ENCODE results near the gene ASIC2.

Gene ASIC2

DNA sequence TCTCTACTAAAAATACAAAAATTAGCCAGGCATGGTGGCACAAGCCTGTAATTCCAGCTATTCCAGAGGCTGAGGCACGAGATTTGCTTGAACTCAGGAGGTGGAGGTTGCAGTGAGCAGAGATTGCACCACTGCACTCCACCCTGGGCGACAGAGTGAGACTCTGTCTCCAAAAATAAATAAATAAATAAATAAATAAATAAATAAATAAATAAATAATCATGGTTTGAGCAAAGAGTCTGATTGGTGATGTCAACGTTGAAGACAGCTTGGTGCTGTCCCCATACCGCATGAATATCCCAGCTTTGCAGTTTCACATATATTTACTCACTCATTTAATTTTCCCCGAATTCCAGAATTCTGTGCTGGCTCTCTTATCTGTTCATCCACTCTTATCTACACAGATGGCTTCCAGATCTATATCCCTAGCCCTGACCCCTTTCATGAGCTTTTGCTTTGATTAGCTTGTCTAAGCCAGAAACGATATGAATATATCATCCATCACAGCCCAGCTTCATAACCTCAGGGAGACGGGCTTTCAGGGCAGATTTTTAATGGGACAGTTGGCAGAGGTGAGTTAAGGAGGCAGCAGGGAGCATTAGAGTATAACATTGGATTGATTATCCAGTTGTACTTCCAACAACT, 210.4 kb downstream of the ASIC2 start:
- Histone ChIP-seq H3K4me1 (ENCODE audit: control insufficient read depth, low read length) (no peaks in the 10 kb centered on the region), H3K79me2 (ENCODE audit: control insufficient read depth, low read length) (no peaks in the 10 kb centered on the region)

DNA sequence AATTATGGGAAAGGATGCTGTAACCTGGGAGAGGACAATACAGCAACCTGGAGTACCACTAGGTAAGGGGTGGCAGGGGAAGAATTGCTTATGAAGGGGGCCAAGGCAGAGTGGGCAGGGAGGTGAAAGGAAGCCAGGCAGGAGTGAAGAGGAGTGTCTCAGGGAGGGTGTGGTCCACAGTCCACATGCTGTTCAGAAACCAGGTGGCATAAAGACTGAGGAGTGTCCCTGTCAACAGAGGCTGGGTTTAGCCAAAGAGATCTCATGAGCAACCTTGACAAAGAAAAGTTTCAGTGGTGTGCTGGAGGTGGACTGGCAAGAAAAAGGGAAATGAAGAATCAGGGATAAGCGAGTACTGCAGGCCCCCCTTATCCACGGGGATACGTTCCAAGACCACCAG, 213.0 kb downstream of the ASIC2 start:
- no peaks in the 10 kb centered on the region for H3K9me2 ChIP-seq (replicated peaks; ENCODE audit: control insufficient read depth, low read length)
- H3K27me3 ChIP-seq (ENCODE audit: control insufficient read depth, low read length), result no peaks in the 10 kb centered on the region
- H3K79me2 ChIP-seq (ENCODE audit: control insufficient read depth, low read length), result no peaks in the 10 kb centered on the region
- H3F3A ChIP-seq (ENCODE audit: control insufficient read depth, insufficient read depth), result no peaks in the 10 kb centered on the region
- H3K36me3 ChIP-seq (ENCODE audit: control insufficient read depth, low read length), result no peaks in the 10 kb centered on the region
- no peak overlapping the region for H3K27ac ChIP-seq (ENCODE audit: low read depth, low read length)
- TF ChIP-seq EZH2phosphoT487 (IDR thresholded peaks at IDR 0.05; ENCODE audit: borderline replicate concordance, low read length), result no peak
- TF ChIP-seq, protein P1, sequence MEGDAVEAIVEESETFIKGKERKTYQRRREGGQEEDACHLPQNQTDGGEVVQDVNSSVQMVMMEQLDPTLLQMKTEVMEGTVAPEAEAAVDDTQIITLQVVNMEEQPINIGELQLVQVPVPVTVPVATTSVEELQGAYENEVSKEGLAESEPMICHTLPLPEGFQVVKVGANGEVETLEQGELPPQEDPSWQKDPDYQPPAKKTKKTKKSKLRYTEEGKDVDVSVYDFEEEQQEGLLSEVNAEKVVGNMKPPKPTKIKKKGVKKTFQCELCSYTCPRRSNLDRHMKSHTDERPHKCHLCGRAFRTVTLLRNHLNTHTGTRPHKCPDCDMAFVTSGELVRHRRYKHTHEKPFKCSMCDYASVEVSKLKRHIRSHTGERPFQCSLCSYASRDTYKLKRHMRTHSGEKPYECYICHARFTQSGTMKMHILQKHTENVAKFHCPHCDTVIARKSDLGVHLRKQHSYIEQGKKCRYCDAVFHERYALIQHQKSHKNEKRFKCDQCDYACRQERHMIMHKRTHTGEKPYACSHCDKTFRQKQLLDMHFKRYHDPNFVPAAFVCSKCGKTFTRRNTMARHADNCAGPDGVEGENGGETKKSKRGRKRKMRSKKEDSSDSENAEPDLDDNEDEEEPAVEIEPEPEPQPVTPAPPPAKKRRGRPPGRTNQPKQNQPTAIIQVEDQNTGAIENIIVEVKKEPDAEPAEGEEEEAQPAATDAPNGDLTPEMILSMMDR (IDR thresholded peaks at IDR 0.05; ENCODE audit: low read depth, low read length, poor library complexity, severe bottlenecking), result no peak
- H4K20me1 ChIP-seq (ENCODE audit: control insufficient read depth, insufficient read depth, low read depth, low read length), result no peaks in the 10 kb centered on the region
- no peaks in the 10 kb centered on the region for H3K9me3 ChIP-seq (ENCODE audit: control insufficient read depth, insufficient read depth, low read length)
- no peak overlapping the region for H3K4me3 ChIP-seq (ENCODE audit: low read length)
- H3K4me2 ChIP-seq (ENCODE audit: low read length), result no peak overlapping the region
- H3K4me1 ChIP-seq (ENCODE audit: control insufficient read depth, low read length), result no peaks in the 10 kb centered on the region

More for the DNA sequence above, 210.4 kb downstream of the ASIC2 start:
- no peaks in the 10 kb centered on the region for H3K9me3 ChIP-seq (ENCODE audit: control insufficient read depth, insufficient read depth, low read length)
- no peak overlapping the region for H3K27ac ChIP-seq (ENCODE audit: low read depth, low read length)
- no peaks in the 10 kb centered on the region for H3K27me3 ChIP-seq (ENCODE audit: control insufficient read depth, low read length)
- no peaks in the 10 kb centered on the region for H3F3A ChIP-seq (ENCODE audit: control insufficient read depth, insufficient read depth)
- H4K20me1 ChIP-seq (ENCODE audit: control insufficient read depth, insufficient read depth, low read depth, low read length), result no peaks in the 10 kb centered on the region
- no peak overlapping the region for H3K4me2 ChIP-seq (ENCODE audit: low read length)
- H3K9me2 ChIP-seq (replicated peaks; ENCODE audit: control insufficient read depth, low read length), result no peaks in the 10 kb centered on the region
- H3K36me3 ChIP-seq (ENCODE audit: control insufficient read depth, low read length), result no peaks in the 10 kb centered on the region
- TF ChIP-seq EZH2phosphoT487 (IDR thresholded peaks at IDR 0.05; ENCODE audit: borderline replicate concordance, low read length), result no peak
- TF ChIP-seq, protein P1 (IDR thresholded peaks at IDR 0.05; ENCODE audit: low read depth, low read length, poor library complexity, severe bottlenecking), result no peak
- H3K4me3 ChIP-seq (ENCODE audit: low read length), result no peak overlapping the region

DNA sequence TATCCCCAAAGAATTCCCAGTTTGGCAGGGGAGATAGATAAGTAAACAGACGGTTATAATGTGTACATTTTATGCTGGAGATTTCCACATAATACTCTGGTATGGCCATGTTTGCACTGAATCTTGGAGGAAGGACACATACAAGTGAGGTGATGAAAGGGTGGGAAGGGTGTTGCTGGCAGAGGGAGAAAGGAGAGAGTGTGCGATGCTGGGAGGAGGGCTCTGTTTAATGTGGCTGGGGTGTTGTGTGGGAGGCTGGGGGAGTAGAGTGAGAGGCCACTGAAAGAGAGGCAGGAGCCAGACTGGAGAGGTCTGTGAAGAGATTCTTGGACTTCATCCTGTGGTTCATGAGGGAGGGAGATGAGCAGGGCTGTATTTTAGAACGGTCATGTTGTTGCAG, 213.9 kb downstream of the ASIC2 start:
- Histone ChIP-seq H3K4me2 (ENCODE audit: low read length) (no peak overlapping the region), H3F3A (ENCODE audit: control insufficient read depth, insufficient read depth) (no peaks in the 10 kb centered on the region), H3K9me3 (ENCODE audit: control insufficient read depth, insufficient read depth, low read length) (no peaks in the 10 kb centered on the region), H3K4me1 (ENCODE audit: control insufficient read depth, low read length) (no peaks in the 10 kb centered on the region), H3K27me3 (ENCODE audit: control insufficient read depth, low read length) (no peaks in the 10 kb centered on the region), H3K79me2 (ENCODE audit: control insufficient read depth, low read length) (no peaks in the 10 kb centered on the region), H3K27ac (ENCODE audit: low read depth, low read length) (no peak overlapping the region), H3K36me3 (ENCODE audit: control insufficient read depth, low read length) (no peaks in the 10 kb centered on the region), H3K9me2 (replicated peaks; ENCODE audit: control insufficient read depth, low read length) (no peaks in the 10 kb centered on the region), H4K20me1 (ENCODE audit: control insufficient read depth, insufficient read depth, low read depth, low read length) (no peaks in the 10 kb centered on the region), H3K4me3 (ENCODE audit: low read length) (no peak overlapping the region)
- no peak for TF ChIP-seq EZH2phosphoT487 (IDR thresholded peaks at IDR 0.05; ENCODE audit: borderline replicate concordance, low read length)
- TF ChIP-seq, protein P1 (IDR thresholded peaks at IDR 0.05; ENCODE audit: low read depth, low read length, poor library complexity, severe bottlenecking), result no peak
